GM19395 (cell line): ENCODE results near the gene RBMS3.
"Not testable (repeated sequence)": the region's sequence is repeated elsewhere in the genome, so short reads cannot be mapped to it uniquely, and the experiment has no call there.

Experiments used
- ATAC-seq: cut with Tn5 transposase; IDR thresholded peaks from one replicate; pipeline ENCODE4 v1.9.1; 2021; ENCODE audit warnings: mild to moderate bottlenecking, moderate library complexity; ENCODE audit not compliant: unreplicated experiment

Gene RBMS3

DNA sequence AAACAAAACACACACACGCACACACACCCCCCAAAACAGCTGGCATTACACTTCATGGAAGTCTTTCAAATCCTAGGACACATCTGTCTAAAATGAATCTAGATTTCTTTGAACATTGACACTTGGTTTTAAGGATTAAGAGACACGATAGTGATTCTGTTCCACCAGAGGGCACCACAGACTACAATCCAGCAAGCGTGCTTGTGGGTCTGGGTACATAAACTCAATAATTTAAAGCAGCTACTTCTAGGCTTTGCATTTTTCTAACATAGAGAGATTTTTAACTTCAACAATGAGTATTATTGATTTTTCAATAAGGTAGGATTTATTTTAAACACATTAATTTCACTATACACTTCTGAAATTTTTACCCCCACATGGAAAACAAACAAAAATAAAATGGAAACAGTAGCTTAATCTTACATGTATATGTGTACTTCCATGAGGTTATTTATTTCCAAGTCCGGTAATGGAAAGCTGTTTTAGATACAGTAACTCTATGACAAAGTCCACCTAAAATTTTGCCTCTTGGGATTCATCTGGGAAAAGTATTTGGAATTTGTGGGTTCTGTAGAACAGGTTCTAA, 761.5 kb downstream of the RBMS3 start:
- ATAC-seq = peak; percentile 74

DNA sequence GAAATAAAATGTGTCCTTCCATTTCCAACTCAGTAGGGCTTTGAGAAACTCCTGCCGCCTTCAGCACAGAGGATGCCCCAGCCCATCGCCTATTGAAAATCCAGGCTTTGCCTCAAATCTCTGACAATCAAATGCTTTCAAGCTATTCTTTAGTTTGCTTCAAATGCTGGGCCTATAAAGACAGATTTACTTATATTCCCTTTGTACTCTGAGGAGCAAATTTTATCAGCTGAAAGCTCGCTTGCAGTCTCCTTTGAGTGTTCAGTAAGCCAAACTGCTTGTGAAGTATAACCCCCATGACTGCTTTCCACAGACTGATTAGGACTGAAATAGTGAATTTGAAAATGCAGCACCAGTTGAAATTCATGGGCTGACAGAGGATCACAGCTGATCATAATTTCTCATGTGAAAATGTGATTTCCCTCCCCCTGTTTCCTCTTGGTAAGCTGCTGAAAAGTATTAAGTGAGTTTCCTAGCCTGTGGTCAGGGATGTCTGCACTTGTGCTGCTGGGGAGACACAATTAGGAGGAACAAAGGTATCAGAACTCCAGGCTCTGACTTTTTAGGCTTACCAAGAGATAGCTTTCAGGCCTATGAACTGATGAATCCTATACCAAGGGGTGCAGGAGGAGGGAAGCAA, 762.2 kb downstream of the RBMS3 start:
- no peak for ATAC-seq

DNA sequence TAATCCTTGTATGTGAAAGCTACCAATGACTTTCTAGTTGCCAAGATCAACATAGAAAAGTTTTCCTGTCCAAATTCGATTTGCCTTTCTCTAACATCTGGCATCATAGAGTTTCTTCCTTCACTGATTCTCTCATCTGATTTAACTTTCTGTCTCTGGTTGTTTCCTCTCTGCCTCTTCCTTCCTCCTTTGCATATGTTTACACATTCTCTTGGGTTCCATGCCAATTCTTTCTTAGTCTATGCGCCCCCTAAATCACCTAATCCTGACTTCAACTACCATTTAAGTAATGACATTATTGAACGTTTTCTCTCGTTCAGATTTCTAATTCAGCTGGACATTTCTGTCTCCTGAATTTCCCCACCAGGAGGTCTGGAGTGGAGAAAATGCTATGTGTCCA, 763.6 kb downstream of the RBMS3 start:
- ATAC-seq = no peak

DNA sequence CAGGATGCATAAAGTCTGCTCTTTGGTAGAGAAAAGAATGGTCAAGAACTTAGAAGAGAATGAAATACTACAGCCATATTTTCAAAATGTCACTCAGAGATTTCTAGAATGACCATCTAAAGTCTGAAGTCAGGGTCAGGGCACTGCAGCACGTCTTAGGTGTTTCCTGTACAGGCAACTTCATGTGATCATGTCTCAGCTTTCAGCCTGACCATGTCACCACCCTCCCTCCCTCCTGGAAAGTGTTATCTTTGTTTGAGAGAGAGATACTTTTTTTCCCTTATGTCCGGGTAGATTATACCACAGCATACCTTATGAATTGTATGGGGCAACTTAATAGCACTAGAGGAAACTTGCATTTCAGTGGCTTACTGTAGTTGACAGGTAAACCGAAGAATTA, 767.6 kb downstream of the RBMS3 start:
- ATAC-seq = no peak

DNA sequence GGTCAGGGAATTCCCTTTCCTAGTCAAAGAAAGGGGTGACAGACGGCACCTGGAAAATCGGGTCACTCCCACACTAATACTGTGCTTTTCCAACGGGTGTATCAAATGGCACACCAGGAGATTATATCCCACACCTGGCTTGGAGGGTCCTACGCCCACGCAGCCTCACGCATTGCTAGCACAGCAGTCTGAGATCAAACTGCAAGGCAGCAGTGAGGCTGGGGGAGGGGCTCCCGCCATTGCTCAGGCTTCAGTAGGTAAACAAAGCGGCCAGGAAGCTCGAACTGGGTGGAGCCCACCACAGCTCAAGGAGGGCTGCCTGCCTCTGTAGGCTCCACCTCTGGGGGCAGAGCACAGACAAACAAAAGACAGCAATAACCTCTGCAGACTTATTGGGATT, 769.2 kb downstream of the RBMS3 start:
- not testable (repeated sequence) for ATAC-seq

DNA sequence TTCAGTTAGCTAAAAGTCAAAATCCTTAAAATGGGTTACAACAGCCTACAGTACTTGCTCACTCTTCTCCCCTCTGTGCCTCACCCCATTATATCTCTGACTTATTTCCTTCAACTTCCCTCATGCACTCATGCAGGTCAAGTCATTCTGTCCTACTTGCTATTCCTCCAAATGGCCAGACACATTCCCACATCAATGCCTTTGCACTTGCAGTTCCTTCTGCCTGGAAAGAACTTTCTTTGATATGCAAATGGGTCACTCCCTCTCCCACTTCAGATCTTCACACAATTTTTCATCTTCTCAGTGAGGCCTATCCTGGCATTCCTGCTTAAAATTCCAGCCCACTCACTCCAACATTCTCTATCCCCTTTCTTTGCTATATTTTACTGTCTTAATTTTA, 778.4 kb downstream of the RBMS3 start:
- ATAC-seq = no peak
